GM19328 (cell line): ENCODE data around the gene DNAJC30.
"Not testable (repeated sequence)": the region's sequence is repeated elsewhere in the genome, so short reads cannot be mapped to it uniquely, and the experiment has no call there.

Experiments used
- ATAC-seq: cut with Tn5 transposase; IDR thresholded peaks from one replicate; pipeline ENCODE4 v1.9.1; 2021; ENCODE audit warnings: mild to moderate bottlenecking, moderate library complexity; ENCODE audit not compliant: unreplicated experiment

Gene DNAJC30

GRCh38 chr7:73683788-73684693, 788 bp upstream of the DNAJC30 start:
- ATAC-seq, result peak; percentile 3

GRCh38 chr7:73682745-73683055, 553 bp downstream of the DNAJC30 start:
- peak; percentile 5 for ATAC-seq

- ATAC-seq, result no peak
Measured at GRCh38 chr7:73681031-73681430, 2.2 kb downstream of the DNAJC30 start.

- ATAC-seq, result no peak
Measured at GRCh38 chr7:73680501-73680900, 2.8 kb downstream of the DNAJC30 start.

GRCh38 chr7:73679709-73680108, 3.5 kb downstream of the DNAJC30 start:
- ATAC-seq, result no peak

GRCh38 chr7:73678862-73679261, 4.4 kb downstream of the DNAJC30 start:
- ATAC-seq, result no peak

- not testable (repeated sequence) for ATAC-seq
Measured at GRCh38 chr7:73676062-73676461, 7.2 kb downstream of the DNAJC30 start.

GRCh38 chr7:73674468-73675124, 8.7 kb downstream of the DNAJC30 start:
- no peak for ATAC-seq

- ATAC-seq, result no peak
Measured at GRCh38 chr7:73671857-73672445, 11.3 kb downstream of the DNAJC30 start.

- ATAC-seq, result no peak
Measured at GRCh38 chr7:73671322-73671661, 12.0 kb downstream of the DNAJC30 start.

- no peak for ATAC-seq
Measured at GRCh38 chr7:73669858-73670385, 13.3 kb downstream of the DNAJC30 start.

GRCh38 chr7:73669288-73669701, 14.0 kb downstream of the DNAJC30 start:
- ATAC-seq, result no peak

GRCh38 chr7:73668886-73669230, 14.4 kb downstream of the DNAJC30 start:
- no peak for ATAC-seq

- ATAC-seq, result peak; percentile 12
Measured at GRCh38 chr7:73668103-73668885, 15.0 kb downstream of the DNAJC30 start.

GRCh38 chr7:73667344-73668102, 15.7 kb downstream of the DNAJC30 start, which contains the start of gene VPS37D:
TSS of gene VPS37D (plus strand) at chr7:73667831. CDS start at chr7:73667959, 128 bp downstream.
- peak; percentile 97 for ATAC-seq

GRCh38 chr7:73663033-73663432, 20.2 kb downstream of the DNAJC30 start:
- no peak for ATAC-seq

- not testable (repeated sequence) for ATAC-seq
Measured at GRCh38 chr7:73660594-73660993, 22.7 kb downstream of the DNAJC30 start.

- no peak for ATAC-seq
Measured at GRCh38 chr7:73659983-73660382, 23.3 kb downstream of the DNAJC30 start.

GRCh38 chr7:73655309-73655708, 27.9 kb downstream of the DNAJC30 start:
- ATAC-seq, result not testable (repeated sequence)

- no peak for ATAC-seq
Measured at GRCh38 chr7:73652541-73652949, 30.7 kb downstream of the DNAJC30 start.
